SU-DHL-6 (cell line): ENCODE results near the gene TMCC1.

Experiments used
- H2AFZ ChIP-seq: fragments of 200-600 bp; sonication (generic); 2 replicates; pipeline ENCODE4 v1.6.1; 2014; ENCODE audit warnings: low read depth, mild to moderate bottlenecking, moderate library complexity, mixed read lengths, antibody characterized with exemption, low read length; ENCODE audit not compliant: severe bottlenecking
- H3F3A ChIP-seq: fragments of 200-600 bp; shearing (Covaris generic); 2 replicates; pipeline ENCODE4 v1.6.0; 2016; ENCODE audit warnings: antibody characterized with exemption, mild to moderate bottlenecking; ENCODE audit not compliant: insufficient read depth
- H3K27ac ChIP-seq: fragments of 200-600 bp; sonication (generic); 2 replicates; pipeline ENCODE4 v1.5.1; 2016; ENCODE audit warnings: low read depth, mild to moderate bottlenecking, low read length, moderate library complexity, mixed read lengths
- H3K27me3 ChIP-seq: fragments of 200-600 bp; sonication (generic), shearing (Covaris generic); 2 replicates; pipeline ENCODE4 v1.6.0; 2014; ENCODE audit warnings: mild to moderate bottlenecking, low read length
- H3K36me3 ChIP-seq: fragments of 200-600 bp; sonication (generic); 2 replicates; pipeline ENCODE4 v1.6.1; 2014; ENCODE audit warnings: mild to moderate bottlenecking, low read length, mixed read lengths
- H3K4me2 ChIP-seq: fragments of 300-600, 200-600 bp; shearing (Covaris generic), sonication (generic); 2 replicates; pipeline ENCODE4 v1.6.0; 2014; ENCODE audit warnings: low read length, low read depth, mild to moderate bottlenecking; ENCODE audit not compliant: poor library complexity, severe bottlenecking
- H3K4me3 ChIP-seq: fragments of 200-600 bp; sonication (generic); 2 replicates; pipeline ENCODE4 v1.5.1; 2014; ENCODE audit warnings: antibody characterized with exemption, low read length, mild to moderate bottlenecking, mixed read lengths; ENCODE audit not compliant: insufficient read depth, poor library complexity, severe bottlenecking
- H3K79me2 ChIP-seq: fragments of 200-600 bp; sonication (generic); 2 replicates; pipeline ENCODE4 v1.6.1; 2014; ENCODE audit warnings: mild to moderate bottlenecking, low read length, moderate library complexity; ENCODE audit not compliant: insufficient read depth
- H3K9ac ChIP-seq: fragments of 200-600 bp; sonication (generic); 2 replicates; pipeline ENCODE4 v1.7.0; 2014; ENCODE audit warnings: mild to moderate bottlenecking, low read length
- H3K9me2 ChIP-seq: fragments of 200-600 bp; sonication (generic); replicated peaks from 2 replicates; pipeline ENCODE4 v1.6.1; 2014; ENCODE audit warnings: low read length; ENCODE audit not compliant: insufficient read depth
- H3K9me3 ChIP-seq: fragments of 200-600 bp; sonication (generic); 2 replicates; pipeline ENCODE4 v1.6.1; 2014; ENCODE audit warnings: low read length, mixed read lengths; ENCODE audit not compliant: insufficient read depth
- H4K20me1 ChIP-seq: fragments of 200-600 bp; sonication (generic); 2 replicates; pipeline ENCODE4 v1.6.1; 2014; ENCODE audit warnings: low read depth, mild to moderate bottlenecking, antibody characterized with exemption, low read length, moderate library complexity, mixed read lengths
- EZH2phosphoT487 ChIP-seq: fragments of 200-600 bp; sonication (generic), shearing (Covaris generic); conservative IDR thresholded peaks from 2 replicates; pipeline ENCODE4 v1.6.1; 2018; ENCODE audit warnings: mild to moderate bottlenecking, antibody characterized with exemption, low read length, moderate library complexity, mixed read lengths
- TF ChIP-seq, protein P1 (sequence below): fragments of 200-600 bp; sonication (generic); IDR thresholded peaks from one replicate; pipeline ENCODE4 v1.5.1; 2017; ENCODE audit warnings: antibody characterized with exemption, mild to moderate bottlenecking, low read length, moderate library complexity; ENCODE audit not compliant: insufficient read depth, poor library complexity, severe bottlenecking

The TMCC1 gene

DNA sequence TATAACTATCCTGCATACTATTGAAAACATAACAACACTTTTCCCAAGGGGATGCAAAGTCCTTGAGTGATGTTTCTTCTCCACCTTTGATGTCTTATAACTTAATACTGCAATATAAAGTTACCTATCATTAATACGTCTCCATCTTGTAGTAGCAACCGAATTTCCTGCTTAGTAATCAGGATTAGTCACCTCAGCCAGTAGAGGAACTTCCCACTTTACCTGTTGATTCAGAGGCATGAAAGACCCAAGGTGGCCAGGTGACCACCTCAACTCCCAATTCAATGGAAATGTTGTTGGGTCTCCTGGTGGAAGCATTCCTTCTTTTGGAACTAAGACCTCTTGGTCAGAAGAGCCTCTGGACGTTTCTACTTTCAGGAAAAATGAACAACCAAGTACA lies 3.5 kb upstream of the TMCC1 start:
- no peaks in the 10 kb centered on the region for H3K9me3 ChIP-seq
- no peaks in the 10 kb centered on the region for H3K27me3 ChIP-seq
- peaks cover 11% of the 10 kb centered on the region; the same call in 1 of the 2 replicates for H3K79me2 ChIP-seq
- no peaks in the 10 kb centered on the region for H3K9me2 ChIP-seq
- no peak overlapping the region for H3K4me2 ChIP-seq
- H3K4me3 ChIP-seq = no peak overlapping the region
- TF ChIP-seq, protein P1, sequence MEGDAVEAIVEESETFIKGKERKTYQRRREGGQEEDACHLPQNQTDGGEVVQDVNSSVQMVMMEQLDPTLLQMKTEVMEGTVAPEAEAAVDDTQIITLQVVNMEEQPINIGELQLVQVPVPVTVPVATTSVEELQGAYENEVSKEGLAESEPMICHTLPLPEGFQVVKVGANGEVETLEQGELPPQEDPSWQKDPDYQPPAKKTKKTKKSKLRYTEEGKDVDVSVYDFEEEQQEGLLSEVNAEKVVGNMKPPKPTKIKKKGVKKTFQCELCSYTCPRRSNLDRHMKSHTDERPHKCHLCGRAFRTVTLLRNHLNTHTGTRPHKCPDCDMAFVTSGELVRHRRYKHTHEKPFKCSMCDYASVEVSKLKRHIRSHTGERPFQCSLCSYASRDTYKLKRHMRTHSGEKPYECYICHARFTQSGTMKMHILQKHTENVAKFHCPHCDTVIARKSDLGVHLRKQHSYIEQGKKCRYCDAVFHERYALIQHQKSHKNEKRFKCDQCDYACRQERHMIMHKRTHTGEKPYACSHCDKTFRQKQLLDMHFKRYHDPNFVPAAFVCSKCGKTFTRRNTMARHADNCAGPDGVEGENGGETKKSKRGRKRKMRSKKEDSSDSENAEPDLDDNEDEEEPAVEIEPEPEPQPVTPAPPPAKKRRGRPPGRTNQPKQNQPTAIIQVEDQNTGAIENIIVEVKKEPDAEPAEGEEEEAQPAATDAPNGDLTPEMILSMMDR = no peak
- TF ChIP-seq EZH2phosphoT487 = no peak
- H3K9ac ChIP-seq = no peak overlapping the region
- H4K20me1 ChIP-seq = no peaks in the 10 kb centered on the region
- no peak overlapping the region for H2AFZ ChIP-seq
- H3K36me3 ChIP-seq = no peaks in the 10 kb centered on the region
- no peaks in the 10 kb centered on the region for H3F3A ChIP-seq
- no peak overlapping the region for H3K27ac ChIP-seq

GRCh38 chr3:129892857-129893580 lies 492 bp downstream of the TMCC1 start:
- H3K79me2 ChIP-seq = peaks cover 43% of the 10 kb centered on the region; the same call in 1 of the 2 replicates

DNA sequence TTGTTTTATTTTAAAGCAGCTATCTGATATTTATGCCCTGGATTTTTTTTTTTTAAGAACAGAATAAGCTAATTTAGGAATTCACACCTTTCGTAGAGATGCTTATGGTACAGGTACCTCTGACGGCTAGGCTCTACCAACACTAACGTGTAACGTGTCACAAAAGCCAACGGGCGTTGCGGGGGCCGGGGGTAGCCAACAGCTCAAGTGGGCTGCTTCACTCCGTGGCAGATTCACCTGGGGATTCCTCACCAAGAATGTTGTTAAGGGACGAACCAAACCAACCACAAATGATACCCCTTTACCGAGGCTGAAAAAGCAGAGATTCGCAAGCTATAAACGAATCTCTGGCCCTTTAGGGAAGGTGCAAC lies 1.0 kb downstream of the TMCC1 start:
- H3K27me3 ChIP-seq = no peaks in the 10 kb centered on the region
- peak overlapping the region; percentile 87 for H3K4me2 ChIP-seq
- H3F3A ChIP-seq = peaks cover 11% of the 10 kb centered on the region
- peak overlapping the region; percentile 72 for H3K27ac ChIP-seq
- H3K79me2 ChIP-seq = peaks cover 43% of the 10 kb centered on the region; the same call in 1 of the 2 replicates
- H3K9me2 ChIP-seq = no peaks in the 10 kb centered on the region
- peak overlapping the region; percentile 97 for H2AFZ ChIP-seq
- peak overlapping the region; percentile 91 for H3K9ac ChIP-seq
- H3K4me3 ChIP-seq = peak overlapping the region; percentile 96
- H3K9me3 ChIP-seq = no peaks in the 10 kb centered on the region
- no peaks in the 10 kb centered on the region for H4K20me1 ChIP-seq
- no peak for TF ChIP-seq EZH2phosphoT487
- TF ChIP-seq, protein P1 = no peak
- no peaks in the 10 kb centered on the region for H3K36me3 ChIP-seq

More at GRCh38 chr3:129892857-129893580, 492 bp downstream of the TMCC1 start:
- H2AFZ ChIP-seq = peak overlapping the region; percentile 97
- peak overlapping the region; percentile 72 for H3K27ac ChIP-seq
- peaks cover 11% of the 10 kb centered on the region for H3F3A ChIP-seq
- no peaks in the 10 kb centered on the region for H3K9me2 ChIP-seq
- no peaks in the 10 kb centered on the region for H3K27me3 ChIP-seq
- peak overlapping the region; percentile 91 for H3K9ac ChIP-seq
- H3K4me3 ChIP-seq = peak overlapping the region; percentile 96
- H3K9me3 ChIP-seq = no peaks in the 10 kb centered on the region
- H3K4me2 ChIP-seq = peak overlapping the region; percentile 87
- H3K36me3 ChIP-seq = no peaks in the 10 kb centered on the region
- no peaks in the 10 kb centered on the region for H4K20me1 ChIP-seq
- no peak for TF ChIP-seq EZH2phosphoT487
- TF ChIP-seq, protein P1 = no peak
